ENCODE measurements around the gene TRIM65.

TRIM65 gene

GRCh38 chr17:75899767-75900468 lies 3.2 kb upstream of the TRIM65 start:
- Histone ChIP-seq H3K36me3 (ENCODE audit: insufficient read depth, low read length) (peaks cover 42% of the 10 kb centered on the region), H3K4me1 (ENCODE audit: insufficient read depth, low read length, severe bottlenecking) (peaks cover 36% of the 10 kb centered on the region)

DNA sequence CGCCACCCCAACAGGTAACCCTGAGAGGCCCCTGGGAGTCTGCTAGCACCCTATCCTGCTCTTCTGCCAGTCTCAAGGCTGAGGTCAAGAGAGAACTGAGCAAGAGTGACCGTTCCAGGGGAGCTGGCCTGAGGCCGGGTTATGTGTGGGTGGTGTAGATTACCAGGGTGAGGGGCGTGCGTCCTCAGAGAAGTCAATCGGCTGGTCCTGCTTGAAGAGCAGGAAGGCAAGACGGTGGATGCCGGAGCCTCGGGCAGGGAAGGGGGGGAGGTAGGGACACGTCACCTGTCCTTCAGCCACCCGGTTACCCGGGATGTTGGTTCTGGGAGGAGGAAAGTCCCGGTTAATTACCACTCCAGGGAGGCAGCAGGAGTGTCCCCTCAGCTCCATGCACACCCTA lies 2.6 kb upstream of the TRIM65 start:
- no peaks in the 10 kb centered on the region for H3K9me3 ChIP-seq (ENCODE audit: low read length)
- no peaks in the 10 kb centered on the region for H4K20me1 ChIP-seq (ENCODE audit: insufficient read depth, low read length)
- no peak overlapping the region for H2AFZ ChIP-seq (ENCODE audit: low read length)
- H3K4me3 ChIP-seq (ENCODE audit: low read depth, low read length, poor library complexity, severe bottlenecking) = no peak overlapping the region
- peaks cover 5% of the 10 kb centered on the region; the same call in 1 of the 2 replicates for H3K79me2 ChIP-seq (ENCODE audit: insufficient read depth, low read length)
- H3K9me2 ChIP-seq (ENCODE audit: low read depth, low read length) = no peaks in the 10 kb centered on the region
- peaks cover 42% of the 10 kb centered on the region for H3K36me3 ChIP-seq (ENCODE audit: insufficient read depth, low read length)
- no peak overlapping the region for H3K27ac ChIP-seq (ENCODE audit: low read depth, low read length, poor library complexity, severe bottlenecking)
- no peaks in the 10 kb centered on the region for H3K27me3 ChIP-seq (ENCODE audit: insufficient read depth, low read length)
- H3K9ac ChIP-seq (ENCODE audit: low read length) = no peak overlapping the region
- TF ChIP-seq EZH2 (IDR thresholded peaks at IDR 0.05; ENCODE audit: borderline replicate concordance, low read length) = no peak
- TF ChIP-seq, protein P1, sequence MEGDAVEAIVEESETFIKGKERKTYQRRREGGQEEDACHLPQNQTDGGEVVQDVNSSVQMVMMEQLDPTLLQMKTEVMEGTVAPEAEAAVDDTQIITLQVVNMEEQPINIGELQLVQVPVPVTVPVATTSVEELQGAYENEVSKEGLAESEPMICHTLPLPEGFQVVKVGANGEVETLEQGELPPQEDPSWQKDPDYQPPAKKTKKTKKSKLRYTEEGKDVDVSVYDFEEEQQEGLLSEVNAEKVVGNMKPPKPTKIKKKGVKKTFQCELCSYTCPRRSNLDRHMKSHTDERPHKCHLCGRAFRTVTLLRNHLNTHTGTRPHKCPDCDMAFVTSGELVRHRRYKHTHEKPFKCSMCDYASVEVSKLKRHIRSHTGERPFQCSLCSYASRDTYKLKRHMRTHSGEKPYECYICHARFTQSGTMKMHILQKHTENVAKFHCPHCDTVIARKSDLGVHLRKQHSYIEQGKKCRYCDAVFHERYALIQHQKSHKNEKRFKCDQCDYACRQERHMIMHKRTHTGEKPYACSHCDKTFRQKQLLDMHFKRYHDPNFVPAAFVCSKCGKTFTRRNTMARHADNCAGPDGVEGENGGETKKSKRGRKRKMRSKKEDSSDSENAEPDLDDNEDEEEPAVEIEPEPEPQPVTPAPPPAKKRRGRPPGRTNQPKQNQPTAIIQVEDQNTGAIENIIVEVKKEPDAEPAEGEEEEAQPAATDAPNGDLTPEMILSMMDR (IDR thresholded peaks at IDR 0.05; ENCODE audit: low read length) = no peak
- peaks cover 38% of the 10 kb centered on the region for H3K4me1 ChIP-seq (ENCODE audit: insufficient read depth, low read length, severe bottlenecking)
- 0 out of 2 replicates have a peak, but pooled peaks cover 4% of the 10 kb centered on the region for H3F3A ChIP-seq (ENCODE audit: insufficient read depth, low read length)
- H3K4me2 ChIP-seq (ENCODE audit: low read length) = no peak overlapping the region

More at GRCh38 chr17:75899767-75900468, 3.2 kb upstream of the TRIM65 start:
- no peaks in the 10 kb centered on the region for H3K9me3 ChIP-seq (ENCODE audit: low read length)
- TF ChIP-seq, protein P1 (IDR thresholded peaks at IDR 0.05; ENCODE audit: low read length) = no peak
- no peak for TF ChIP-seq EZH2 (IDR thresholded peaks at IDR 0.05; ENCODE audit: borderline replicate concordance, low read length)
- H3K9ac ChIP-seq (ENCODE audit: low read length) = no peak overlapping the region
- no peak overlapping the region for H3K4me2 ChIP-seq (ENCODE audit: low read length)
- H4K20me1 ChIP-seq (ENCODE audit: insufficient read depth, low read length) = no peaks in the 10 kb centered on the region
- H3K4me3 ChIP-seq (ENCODE audit: low read depth, low read length, poor library complexity, severe bottlenecking) = no peak overlapping the region
- 0 out of 2 replicates have a peak, but pooled peaks cover 4% of the 10 kb centered on the region for H3F3A ChIP-seq (ENCODE audit: insufficient read depth, low read length)
- peaks cover 5% of the 10 kb centered on the region; the same call in 1 of the 2 replicates for H3K79me2 ChIP-seq (ENCODE audit: insufficient read depth, low read length)
- H2AFZ ChIP-seq (ENCODE audit: low read length) = no peak overlapping the region
- H3K27me3 ChIP-seq (ENCODE audit: insufficient read depth, low read length) = no peaks in the 10 kb centered on the region
- H3K27ac ChIP-seq (ENCODE audit: low read depth, low read length, poor library complexity, severe bottlenecking) = no peak overlapping the region
- H3K9me2 ChIP-seq (ENCODE audit: low read depth, low read length) = no peaks in the 10 kb centered on the region

- Histone ChIP-seq H3K9me2 (ENCODE audit: low read depth, low read length) (no peaks in the 10 kb centered on the region), H3K27ac (ENCODE audit: low read depth, low read length, poor library complexity, severe bottlenecking) (no peak overlapping the region), H3K79me2 (ENCODE audit: insufficient read depth, low read length) (no peaks in the 10 kb centered on the region), H2AFZ (ENCODE audit: low read length) (no peak overlapping the region), H3K36me3 (ENCODE audit: insufficient read depth, low read length) (peaks cover 42% of the 10 kb centered on the region), H3K9me3 (ENCODE audit: low read length) (no peaks in the 10 kb centered on the region), H3K27me3 (ENCODE audit: insufficient read depth, low read length) (no peaks in the 10 kb centered on the region), H3K9ac (ENCODE audit: low read length) (no peak overlapping the region), H4K20me1 (ENCODE audit: insufficient read depth, low read length) (no peaks in the 10 kb centered on the region), H3F3A (ENCODE audit: insufficient read depth, low read length) (0 out of 2 replicates have a peak, but pooled peaks cover 4% of the 10 kb centered on the region), H3K4me1 (ENCODE audit: insufficient read depth, low read length, severe bottlenecking) (peaks cover 33% of the 10 kb centered on the region), H3K4me3 (ENCODE audit: low read depth, low read length, poor library complexity, severe bottlenecking) (no peak overlapping the region), H3K4me2 (ENCODE audit: low read length) (no peak overlapping the region)
- TF ChIP-seq, protein P1 (IDR thresholded peaks at IDR 0.05; ENCODE audit: low read length) = no peak
- no peak for TF ChIP-seq EZH2 (IDR thresholded peaks at IDR 0.05; ENCODE audit: borderline replicate concordance, low read length)
These were observed 2.0 kb upstream of the TRIM65 start for GRCh38 chr17:75898791-75899190.

Data from OCI-LY1 (cell line).